GM18870 (cell line): Measurements from ENCODE around the gene RPL41.

Experiments
- ATAC-seq: cut with Tn5 transposase; IDR thresholded peaks from one replicate; pipeline ENCODE4 v1.9.1; 2021; ENCODE audit warnings: moderate library complexity; ENCODE audit not compliant: unreplicated experiment

The RPL41 gene

DNA sequence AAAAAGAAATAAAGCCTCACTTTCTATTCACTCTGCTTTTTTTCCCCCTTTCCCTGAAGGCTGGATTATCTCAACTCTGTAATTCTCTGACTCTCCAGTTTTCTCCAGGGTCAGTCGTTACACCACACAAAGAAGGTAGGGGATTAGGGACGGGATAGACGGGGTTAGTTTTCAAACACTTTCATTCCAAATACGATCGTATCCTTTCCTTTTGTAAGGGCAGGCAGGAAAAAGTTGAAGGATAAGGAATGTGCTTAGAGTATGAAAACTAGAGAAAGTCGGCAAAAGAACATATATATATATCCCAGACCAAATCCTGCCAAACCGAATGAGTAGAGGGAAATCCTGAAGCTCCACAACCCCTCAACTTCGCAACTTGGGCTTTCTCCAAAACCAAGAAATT lies 11.1 kb downstream of the RPL41 start:
- no peak for ATAC-seq

GRCh38 chr12:56127888-56128669 lies 11.6 kb downstream of the RPL41 start, which contains the start of gene ESYT1:
ESYT1 (plus strand) TSS chr12:56128267; CDS start chr12:56128320, 53 bp downstream.
- ATAC-seq = peak; percentile 85

DNA sequence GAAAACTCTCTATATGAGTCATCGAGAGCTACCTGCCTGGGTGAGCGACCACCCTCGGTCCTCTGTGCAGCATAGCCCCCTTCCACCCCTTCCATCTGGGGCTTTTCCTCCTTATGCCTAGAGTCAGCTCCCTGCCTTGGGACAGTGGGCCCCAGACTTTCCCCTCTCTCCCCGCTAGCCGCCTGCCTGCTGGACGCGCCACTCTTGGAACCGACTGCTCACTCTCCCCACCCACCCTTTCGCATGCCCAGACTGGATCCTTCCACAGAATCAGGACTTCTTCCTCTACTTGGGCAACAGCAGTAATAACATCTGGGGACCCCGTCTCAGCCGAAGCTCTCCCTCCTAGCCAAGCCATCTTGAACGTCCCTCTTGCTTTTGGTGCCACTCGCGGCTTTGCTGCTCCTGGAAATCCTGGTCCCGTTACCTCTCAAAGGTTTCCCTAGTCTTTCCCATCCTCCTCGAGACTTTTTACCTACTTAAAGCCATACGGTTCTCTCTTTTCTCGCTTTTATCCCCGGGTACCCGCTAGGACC lies 12.3 kb downstream of the RPL41 start:
- ATAC-seq = no peak

DNA sequence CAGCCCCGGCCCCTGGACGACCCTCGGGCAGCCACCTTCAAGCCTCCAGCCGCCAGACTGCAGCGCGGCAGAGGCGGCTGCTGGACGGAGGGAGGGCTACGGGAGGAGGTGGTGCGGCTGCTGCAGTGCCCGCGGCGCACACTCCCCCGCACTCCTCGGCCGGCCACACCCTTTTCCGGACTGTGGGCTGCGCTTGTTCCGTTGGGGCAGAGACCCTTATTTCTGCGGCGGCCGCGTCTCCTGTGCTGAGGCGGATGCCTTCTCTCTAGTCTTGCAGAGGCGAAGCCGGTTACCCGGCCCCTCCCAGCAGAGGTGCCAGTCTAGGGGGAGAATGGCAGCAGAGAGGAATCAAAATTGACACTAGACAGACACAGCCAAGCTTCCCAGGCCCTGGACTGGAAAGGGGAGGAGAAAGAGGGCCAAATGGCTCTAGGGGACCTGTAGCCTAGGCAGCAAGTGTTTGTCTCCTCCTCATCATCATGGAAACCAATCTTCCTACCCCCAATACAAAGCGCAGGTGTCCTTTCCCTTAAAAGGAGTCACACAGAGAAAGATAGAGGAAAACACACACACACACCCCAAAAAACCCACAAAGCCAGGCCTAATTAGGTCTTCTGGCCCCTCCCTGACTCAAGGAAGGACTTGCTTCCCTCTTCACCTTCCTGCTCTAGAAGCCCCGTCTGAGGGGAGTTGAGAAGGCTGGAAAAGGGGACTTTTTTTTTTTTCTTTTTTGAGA lies 12.9 kb downstream of the RPL41 start:
- ATAC-seq = no peak

DNA sequence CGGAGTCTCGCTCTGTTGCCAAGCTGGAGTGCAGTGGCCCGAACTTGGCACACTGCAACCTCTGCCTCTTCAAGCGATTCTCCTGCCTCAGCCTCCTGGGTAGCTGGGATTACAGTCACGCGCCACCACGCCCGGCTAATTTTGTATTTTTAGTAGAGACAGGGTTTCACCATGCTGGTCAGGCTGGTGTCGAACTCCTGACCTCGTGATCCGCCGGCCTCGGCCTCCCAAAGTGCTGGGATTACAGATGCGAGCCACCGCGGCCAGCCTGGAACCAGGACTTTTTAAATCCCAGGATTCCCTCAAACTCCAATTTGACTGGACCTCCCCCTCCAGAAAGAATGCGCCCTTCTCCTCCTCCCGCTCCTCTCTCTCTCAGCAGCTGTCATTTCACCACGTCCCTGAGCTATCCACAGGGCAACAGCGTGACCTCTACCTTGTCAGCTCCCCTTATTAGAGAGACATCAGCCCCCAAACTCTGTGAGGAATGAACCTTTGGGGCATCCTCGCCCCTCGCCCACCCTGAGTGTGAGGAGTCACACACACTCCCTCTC lies 13.6 kb downstream of the RPL41 start:
- no peak for ATAC-seq

- ATAC-seq = no peak
Measured at GRCh38 chr12:56130876-56131275, 14.4 kb downstream of the RPL41 start.

GRCh38 chr12:56134897-56135296 lies 18.5 kb downstream of the RPL41 start:
- no peak for ATAC-seq

DNA sequence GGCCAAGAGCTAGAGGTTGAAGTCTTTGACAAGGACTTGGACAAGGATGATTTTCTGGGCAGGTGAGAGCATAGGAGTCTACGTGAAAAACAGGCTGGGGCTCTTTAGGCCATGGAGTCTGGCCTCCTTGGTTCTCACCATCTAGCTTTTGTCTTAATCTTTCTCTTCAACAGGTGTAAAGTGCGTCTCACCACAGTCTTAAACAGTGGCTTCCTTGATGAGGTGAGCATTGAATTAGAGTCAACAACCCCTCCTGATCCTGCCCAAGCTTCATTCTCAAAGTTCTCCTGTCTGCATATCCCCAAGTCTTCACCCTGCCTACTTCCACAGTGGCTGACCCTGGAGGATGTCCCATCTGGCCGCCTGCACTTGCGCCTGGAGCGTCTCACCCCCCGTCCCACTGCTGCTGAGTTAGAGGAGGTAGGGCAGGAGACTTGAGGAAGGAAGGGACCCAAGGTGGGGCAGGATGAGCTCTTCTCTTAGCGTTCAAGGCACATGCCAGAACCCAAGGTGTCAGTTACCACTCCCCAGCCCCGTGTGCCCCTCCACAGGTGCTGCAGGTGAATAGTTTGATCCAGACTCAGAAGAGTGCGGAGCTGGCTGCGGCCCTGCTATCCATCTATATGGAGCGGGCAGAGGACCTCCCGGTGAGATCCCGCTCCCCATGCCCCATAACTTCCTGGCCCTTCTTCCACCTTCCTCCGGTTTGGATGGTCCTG lies 21.6 kb downstream of the RPL41 start:
- ATAC-seq = no peak

DNA sequence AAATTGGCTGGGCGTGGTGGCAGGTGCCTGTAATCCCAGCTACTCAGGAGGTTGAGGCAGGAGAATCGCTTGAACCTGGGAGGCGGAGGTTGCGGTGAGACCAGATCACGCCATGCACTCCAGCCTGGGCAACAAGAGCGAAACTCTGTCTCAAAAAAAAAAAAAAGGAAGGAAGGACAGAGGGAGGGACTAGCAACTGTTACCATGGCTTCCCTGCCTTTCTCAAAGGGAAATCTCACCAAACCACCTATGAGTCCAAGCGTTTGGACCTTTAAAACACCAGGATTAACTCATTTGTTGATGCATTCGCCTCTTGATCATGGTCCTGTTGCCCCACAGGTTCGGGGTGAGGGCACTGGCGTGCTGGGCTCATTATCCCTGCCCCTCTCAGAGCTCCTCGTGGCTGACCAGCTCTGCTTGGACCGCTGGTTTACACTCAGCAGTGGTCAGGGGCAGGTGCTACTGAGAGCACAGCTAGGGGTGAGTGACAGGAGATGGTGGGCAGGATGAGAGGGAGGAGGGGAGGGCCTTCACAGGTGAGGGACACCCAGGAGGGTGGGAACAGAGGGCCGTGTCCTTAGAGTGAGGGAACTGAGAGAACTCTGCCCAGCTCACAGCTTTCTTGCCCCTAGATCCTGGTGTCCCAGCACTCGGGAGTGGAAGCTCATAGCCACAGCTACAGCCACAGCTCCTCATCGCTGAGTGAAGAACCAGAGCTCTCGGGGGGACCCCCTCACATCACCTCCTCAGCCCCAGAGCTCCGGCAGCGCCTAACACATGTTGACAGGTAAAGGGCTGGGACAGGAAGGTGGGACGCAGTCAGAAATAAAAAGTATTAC lies 25.7 kb downstream of the RPL41 start:
- no peak for ATAC-seq

- no peak for ATAC-seq
Measured at GRCh38 chr12:56143217-56143616, 26.8 kb downstream of the RPL41 start.

- no peak for ATAC-seq
Measured at GRCh38 chr12:56143870-56144269, 27.4 kb downstream of the RPL41 start.

DNA sequence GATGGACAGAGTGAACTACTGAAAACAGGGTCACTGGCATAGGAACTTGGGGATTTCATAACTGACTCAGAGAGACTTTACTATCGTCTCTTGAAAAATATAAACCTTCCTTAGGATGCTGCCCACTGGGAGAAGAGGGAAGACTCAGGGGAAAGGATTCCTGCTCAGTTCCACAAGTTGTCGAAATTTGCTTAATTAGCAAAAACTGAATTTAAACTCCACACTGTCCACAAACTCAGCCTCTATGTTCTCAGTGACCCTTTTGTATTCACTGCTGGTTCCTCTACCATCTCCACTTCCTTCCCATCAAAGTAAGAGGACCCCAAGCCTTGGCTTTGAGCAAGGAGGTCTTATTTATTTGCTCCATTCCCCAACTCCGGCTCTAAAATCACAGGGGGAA lies 28.8 kb downstream of the RPL41 start:
- ATAC-seq = no peak

GRCh38 chr12:56146492-56147460 lies 30.3 kb downstream of the RPL41 start:
- ATAC-seq = no peak

DNA sequence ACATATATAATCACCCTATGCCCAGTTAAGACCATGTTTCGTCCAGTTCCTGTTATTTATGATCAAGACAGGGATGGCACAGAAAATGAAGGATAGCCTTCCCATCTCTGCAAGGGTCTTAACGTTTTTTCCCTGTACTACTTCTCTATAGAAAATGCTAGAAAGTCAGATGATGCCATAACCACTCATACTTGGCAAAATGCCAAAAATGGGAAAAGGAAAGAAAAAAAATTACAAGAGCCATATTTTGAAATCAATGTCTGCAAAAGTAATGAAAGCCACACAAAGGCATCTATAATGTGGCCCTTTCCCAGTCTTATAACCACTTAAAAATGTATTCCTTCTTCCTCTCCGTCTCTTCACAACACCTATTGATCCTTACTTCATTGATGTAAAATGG lies 34.1 kb downstream of the RPL41 start:
- no peak for ATAC-seq

- peak; percentile 33 for ATAC-seq
Measured at GRCh38 chr12:56151672-56152131, 35.3 kb downstream of the RPL41 start.

DNA sequence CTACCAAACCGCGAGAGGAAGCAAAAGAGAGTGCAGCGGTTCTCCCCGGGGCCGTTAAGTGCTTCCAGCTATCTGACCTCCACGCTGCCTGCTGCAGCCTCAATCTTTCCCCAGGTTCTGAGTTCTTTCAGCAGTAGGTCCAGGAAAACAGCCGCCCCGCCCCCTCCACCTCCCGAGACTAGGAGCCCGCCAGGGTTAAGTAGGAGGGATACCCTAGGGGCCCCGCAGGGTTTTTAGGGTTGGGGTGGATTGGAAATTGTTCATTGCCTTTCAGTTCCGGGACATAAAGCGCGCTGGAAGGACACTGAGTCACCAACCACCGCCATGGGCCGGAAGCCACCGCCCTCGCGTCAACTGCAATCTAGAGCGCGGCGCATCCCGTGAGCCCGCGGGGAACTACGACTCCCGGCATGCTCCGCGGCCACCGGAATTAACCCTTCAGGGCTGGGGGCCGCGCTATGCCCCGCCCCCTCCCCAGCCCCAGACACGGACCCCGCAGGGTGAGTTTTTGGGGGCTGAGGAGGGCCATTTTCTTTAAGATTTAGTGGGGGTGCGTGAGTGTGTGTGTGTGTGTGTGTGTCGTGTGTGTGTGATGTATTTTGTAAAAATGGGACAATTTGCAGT lies 35.8 kb downstream of the RPL41 start, which contains the start of gene MYL6B:
TSS of gene MYL6B (plus strand) at position 456 of the 624 bp plus-strand sequence. CDS start 1,332 bp downstream, outside the sequence.
- ATAC-seq = peak; percentile 74

GRCh38 chr12:56152756-56153677 lies 36.6 kb downstream of the RPL41 start:
- no peak for ATAC-seq
